Mucosa of gallbladder (tissue), 1 donor: ENCODE data around the gene TMEM74B. TPM values are rescaled to one million over a fixed set of nuclear protein-coding genes. Genes with fewer than 3 reads are reported as not detected.

Experiments used
- DNase-seq: peaks from one replicate; pipeline ENCODE4 v3.0.0-alpha.2; 2020; ENCODE audit warnings: low spot score
- total RNA-seq: library from RNA; stranded (reverse); gene quantifications from one replicate; pipeline ENCODE4 v1.2.1, GENCODE V29; 2021
- donor health status: DM: no; HTN: no; CAD: no.

TMEM74B gene
- total RNA-seq, 1 donor from 2014 or later: 2.0 TPM

DNA sequence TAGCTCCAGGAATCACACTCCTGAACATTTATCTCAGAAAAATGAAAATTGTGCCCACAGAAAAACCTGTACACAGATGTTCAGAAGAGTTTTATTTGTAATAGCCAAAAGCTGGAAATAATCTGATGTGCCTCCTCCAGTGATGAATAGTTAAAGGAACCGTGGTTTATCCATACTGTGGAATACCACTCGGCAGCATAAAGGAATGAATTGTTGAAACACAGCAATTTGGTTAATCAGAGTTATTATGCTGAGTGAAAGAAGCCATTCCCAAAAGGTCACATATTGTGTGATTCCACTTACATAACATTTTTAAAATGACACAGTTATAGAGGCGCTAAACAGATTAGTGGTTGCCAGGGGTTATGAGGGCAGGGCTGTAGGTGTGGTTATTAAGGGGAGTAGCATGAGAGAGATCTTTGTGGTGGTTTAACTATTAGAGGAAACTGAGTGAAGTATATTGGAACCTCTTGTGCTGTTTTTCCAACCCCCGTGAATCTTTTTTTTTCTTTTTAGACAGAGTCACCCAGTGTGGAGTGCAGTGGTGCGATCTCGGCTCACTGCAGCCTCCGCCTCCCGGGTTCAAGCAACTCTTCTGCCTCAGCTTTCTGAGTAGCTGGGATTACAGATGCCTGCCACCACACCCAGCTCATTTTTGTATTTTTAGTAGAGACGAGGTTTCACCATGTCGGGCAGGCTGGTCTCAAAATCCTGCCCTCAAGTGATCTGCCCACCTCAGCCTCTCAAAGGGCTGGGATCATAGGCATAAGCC is 40.2 kb downstream of the TMEM74B start:
- DNase-seq: no peak

DNA sequence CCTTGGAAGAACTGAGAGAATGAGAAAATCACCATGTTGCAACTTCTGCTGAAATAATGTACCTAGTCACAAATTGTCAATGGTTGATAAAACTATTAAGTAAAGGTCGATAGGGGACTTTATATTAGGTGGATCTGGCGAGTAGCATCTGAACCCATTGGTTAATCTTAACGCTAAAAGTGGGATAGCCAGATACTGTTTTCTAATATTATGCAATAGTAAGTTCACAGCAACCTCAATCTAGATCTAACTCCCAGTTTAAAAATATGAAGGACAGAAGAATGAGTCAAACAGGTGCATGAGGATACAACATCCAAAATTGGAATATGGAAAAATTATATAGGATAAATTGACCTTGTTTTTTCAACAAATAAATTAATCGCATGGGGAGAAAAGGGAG is 47.5 kb downstream of the TMEM74B start:
- no peak for DNase-seq

DNA sequence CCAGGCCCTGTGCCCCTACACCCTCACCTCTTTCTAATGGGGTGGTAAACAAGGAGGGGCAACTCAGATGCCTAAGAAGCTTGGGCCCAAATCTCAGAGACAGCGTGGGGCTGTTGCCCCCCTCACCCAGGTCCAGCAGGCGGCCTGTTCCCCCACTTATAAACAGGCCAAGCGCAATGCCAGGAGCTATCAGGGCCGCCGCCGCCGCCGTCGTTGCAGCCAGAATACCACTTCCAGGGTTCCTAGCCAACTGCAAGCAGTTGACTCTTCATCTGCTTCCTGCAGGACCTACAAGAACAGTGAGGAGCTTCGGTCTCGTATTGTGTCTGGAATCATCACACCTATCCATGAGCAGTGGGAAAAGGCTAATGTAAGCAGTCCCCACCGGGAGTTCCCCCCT is 49.9 kb downstream of the TMEM74B start:
- no peak for DNase-seq

DNA sequence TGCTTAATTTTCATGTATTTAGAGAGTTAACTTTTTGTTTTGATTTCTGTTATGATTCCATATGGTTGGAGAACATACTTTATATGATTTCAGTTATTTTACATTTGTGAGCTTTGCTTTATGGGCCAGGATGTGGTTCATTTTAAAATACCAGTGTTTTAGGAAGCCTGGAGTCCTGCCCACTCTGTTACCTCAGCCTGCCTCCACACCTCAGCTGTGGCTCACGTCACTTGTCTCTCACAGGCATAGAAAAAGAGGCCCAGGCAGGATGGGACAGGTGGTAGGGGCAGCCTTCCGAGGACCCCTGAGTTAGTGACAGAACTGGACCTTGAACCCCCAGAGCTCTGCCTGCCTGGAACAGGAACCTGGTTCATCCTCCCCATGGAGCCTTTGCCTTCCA is 50.4 kb downstream of the TMEM74B start:
- no peak for DNase-seq

DNA sequence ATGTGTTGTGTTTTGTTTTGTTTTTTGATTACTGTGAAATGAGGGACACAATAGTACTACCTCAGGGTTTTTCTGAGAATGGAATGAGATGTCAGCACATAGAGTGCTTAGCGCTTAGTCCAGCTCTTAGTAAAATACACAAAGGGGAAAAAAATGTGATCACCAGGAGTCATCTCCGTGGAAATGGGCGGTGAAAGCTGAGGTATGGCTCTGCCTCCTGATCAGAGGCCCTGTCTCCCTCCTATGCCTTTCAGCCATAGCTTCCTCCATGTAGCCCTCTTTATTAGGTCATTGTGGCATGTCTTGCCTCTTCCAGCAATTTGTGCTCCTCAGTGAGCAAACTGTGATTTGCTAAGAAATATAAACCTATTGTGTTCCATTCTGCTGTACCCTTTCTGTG is 53.4 kb downstream of the TMEM74B start:
- no peak for DNase-seq

DNA sequence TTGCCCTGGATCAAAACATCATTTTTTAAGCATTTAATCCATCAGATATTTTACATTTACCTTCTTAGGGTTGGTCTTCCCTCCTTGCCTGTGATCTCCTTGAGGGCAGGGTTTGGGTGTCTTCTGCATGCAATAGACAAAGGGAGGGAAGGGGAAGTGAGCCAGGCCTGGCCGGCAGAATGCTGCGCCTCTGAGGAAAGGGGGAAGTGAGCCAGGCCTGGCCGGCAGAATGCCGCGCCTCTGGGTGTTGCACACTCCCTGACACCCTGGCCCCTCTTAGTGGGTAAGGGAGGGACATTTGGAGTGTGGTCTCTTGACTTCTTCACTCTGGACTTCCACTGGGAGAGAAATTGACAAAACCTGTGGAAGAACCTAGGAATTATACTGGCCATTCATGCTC is 53.9 kb downstream of the TMEM74B start:
- no peak for DNase-seq

Other genes with a start within 250 kb of the TMEM74B start
- 0.26 TPM for gene RSPO4, start 182.7 kb downstream of the TMEM74B start, total RNA-seq
- gene PSMF1, start 66.4 kb downstream of the TMEM74B start, total RNA-seq: 138 TPM
- gene C20orf202, start 18.5 kb upstream of the TMEM74B start, total RNA-seq: 0.66 TPM
- gene RAD21L1, start 41.1 kb upstream of the TMEM74B start, total RNA-seq: not detected
- 15.1 TPM for gene SNPH, start 81.3 kb upstream of the TMEM74B start, total RNA-seq
- gene SDCBP2, start 144.2 kb upstream of the TMEM74B start, total RNA-seq: 176 TPM
- gene FKBP1A, start 208.1 kb upstream of the TMEM74B start, total RNA-seq: 177 TPM